HUDEP-2 (cell line): ENCODE measurements around the gene GOLGA3.

Experiments used
- DNase-seq, 76 experiments: peaks; one replicate each; lab custom pipeline; 2025; ENCODE audit not compliant: unreplicated experiment in 76 of 76; lab: John Stamatoyannopoulos, UW

The GOLGA3 gene

GRCh38 chr12:132727091-132727794, 101.4 kb downstream of the GOLGA3 start:
- DNase-seq = no peak

- DNase-seq = no peak
These were observed 102.3 kb downstream of the GOLGA3 start for GRCh38 chr12:132726386-132726785.

- DNase-seq = no peak
These were observed 104.0 kb downstream of the GOLGA3 start for GRCh38 chr12:132724506-132725241.

GRCh38 chr12:132723764-132724140, 104.9 kb downstream of the GOLGA3 start:
- peak in 1 of 76 experiments; percentile 8 for DNase-seq

GRCh38 chr12:132723015-132723763, 105.5 kb downstream of the GOLGA3 start:
- no peak for DNase-seq

- DNase-seq = no peak
These were observed 107.9 kb downstream of the GOLGA3 start for GRCh38 chr12:132720606-132721345.

- DNase-seq = no peak
These were observed 108.7 kb downstream of the GOLGA3 start for GRCh38 chr12:132719954-132720324.

GRCh38 chr12:132719141-132719953, 109.3 kb downstream of the GOLGA3 start:
- DNase-seq = no peak
